Mesothelial cell of epicardium (in vitro differentiated cells): Measurements from ENCODE around the gene SLC34A2. TPM values are rescaled to one million over a fixed set of nuclear protein-coding genes. Genes with fewer than 3 reads are reported as not detected.
"Not testable (repeated sequence)": the region's sequence is repeated elsewhere in the genome, so short reads cannot be mapped to it uniquely, and the experiment has no call there.

ENCODE experiments used
- DNase-seq, 2 experiments: peaks; one replicate each; pipeline ENCODE4 v3.0.0; 2021; ENCODE audit warnings: low spot score in 2 of 2; ENCODE audit not compliant: unreplicated experiment in 2 of 2
- H3K27ac Mint-ChIP-seq: 2 replicates; pipeline ENCODE4 v1.8.0; 2021; ENCODE audit warnings: mixed read lengths
- H3K27me3 Mint-ChIP-seq: 2 replicates; pipeline ENCODE4 v1.8.0; 2021; ENCODE audit warnings: low read depth, mixed read lengths
- H3K36me3 Mint-ChIP-seq: 2 replicates; pipeline ENCODE4 v1.8.0; 2021; ENCODE audit warnings: mixed read lengths
- H3K4me1 Mint-ChIP-seq: 2 replicates; pipeline ENCODE4 v1.8.0; 2021; ENCODE audit warnings: mixed read lengths
- H3K4me3 Mint-ChIP-seq: 2 replicates; pipeline ENCODE4 v1.8.0; 2021; ENCODE audit warnings: mild to moderate bottlenecking, moderate library complexity, mixed read lengths
- H3K9me3 Mint-ChIP-seq: 2 replicates; pipeline ENCODE4 v1.8.0; 2021; ENCODE audit warnings: mixed read lengths
- total RNA-seq: library from RNA; stranded (reverse); gene quantifications from 3 replicates; pipeline ENCODE4 v1.2.1, GENCODE V29; 2021
- TF ChIP-seq, protein P1 (sequence below): fragments of 200-600 bp; sonication (generic); IDR thresholded peaks from one replicate; pipeline ENCODE4 v1.5.0; 2021; ENCODE audit warnings: antibody characterized with exemption; ENCODE audit not compliant: unreplicated experiment

The SLC34A2 gene, protein sequence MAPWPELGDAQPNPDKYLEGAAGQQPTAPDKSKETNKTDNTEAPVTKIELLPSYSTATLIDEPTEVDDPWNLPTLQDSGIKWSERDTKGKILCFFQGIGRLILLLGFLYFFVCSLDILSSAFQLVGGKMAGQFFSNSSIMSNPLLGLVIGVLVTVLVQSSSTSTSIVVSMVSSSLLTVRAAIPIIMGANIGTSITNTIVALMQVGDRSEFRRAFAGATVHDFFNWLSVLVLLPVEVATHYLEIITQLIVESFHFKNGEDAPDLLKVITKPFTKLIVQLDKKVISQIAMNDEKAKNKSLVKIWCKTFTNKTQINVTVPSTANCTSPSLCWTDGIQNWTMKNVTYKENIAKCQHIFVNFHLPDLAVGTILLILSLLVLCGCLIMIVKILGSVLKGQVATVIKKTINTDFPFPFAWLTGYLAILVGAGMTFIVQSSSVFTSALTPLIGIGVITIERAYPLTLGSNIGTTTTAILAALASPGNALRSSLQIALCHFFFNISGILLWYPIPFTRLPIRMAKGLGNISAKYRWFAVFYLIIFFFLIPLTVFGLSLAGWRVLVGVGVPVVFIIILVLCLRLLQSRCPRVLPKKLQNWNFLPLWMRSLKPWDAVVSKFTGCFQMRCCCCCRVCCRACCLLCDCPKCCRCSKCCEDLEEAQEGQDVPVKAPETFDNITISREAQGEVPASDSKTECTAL
- 0.07 to 0.34 TPM (median 0.22 TPM) in 3 replicates for total RNA-seq

DNA sequence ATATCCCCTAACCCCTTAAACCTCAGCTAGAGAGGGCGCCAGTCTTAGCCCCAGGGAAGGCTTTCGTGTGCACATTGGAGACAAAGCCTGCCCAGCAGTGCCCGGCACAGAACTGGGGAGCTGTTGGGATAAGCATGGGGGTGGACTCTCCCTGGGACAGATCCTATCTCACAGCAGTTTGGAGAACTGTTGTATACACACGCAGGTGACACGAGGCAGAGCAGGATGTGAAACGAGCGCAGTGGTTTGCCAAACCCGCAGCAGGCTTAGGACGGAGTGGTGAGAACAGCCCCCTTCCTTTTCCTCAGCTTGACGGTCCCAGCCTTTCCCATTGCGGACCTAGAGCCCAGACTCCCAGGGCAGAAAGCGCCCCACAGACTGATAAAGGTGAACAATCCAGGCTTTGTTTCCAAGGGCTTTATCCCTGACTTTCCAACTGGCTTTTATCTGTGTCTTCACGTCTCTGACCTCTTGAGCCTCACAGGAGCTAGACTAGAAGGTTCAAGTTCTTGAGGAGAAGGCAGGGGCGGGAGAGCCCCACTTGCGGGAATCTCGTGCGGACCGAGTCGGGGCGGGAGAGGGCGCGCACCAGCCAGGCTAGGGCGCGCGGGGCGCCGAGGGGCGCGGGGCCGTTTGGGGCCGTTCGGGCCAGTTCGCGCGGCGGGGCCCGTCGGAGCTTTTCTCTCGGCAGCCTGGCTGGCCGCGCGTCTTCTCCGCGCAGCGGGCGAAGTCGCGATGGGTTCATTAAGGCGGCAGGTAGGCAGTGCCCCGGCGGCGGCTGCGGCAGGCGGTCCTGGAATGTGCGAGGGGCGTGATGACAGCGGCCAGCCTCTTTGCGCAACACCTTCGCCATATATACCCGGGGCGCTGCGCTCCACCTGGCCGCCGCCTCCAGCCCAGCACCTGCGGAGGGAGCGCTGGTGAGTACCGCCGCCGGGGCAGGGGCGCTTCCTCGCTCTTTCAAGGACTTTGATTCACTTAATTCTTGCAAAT, at the start of gene SLC34A2:
Gene SLC34A2, plus strand, starts transcription at position 881 of the 993 bp plus-strand sequence. CDS start 6,650 bp downstream, outside the sequence.
- Mint-ChIP-seq H3K27me3 (peaks cover 52% of the 10 kb centered on the region), H3K4me1 (peaks cover 11% of the 10 kb centered on the region), H3K4me3 (peak within 1 kb of the TSS; percentile 52), H3K9me3 (no peaks in the 10 kb centered on the region), H3K27ac (no peak within 1 kb of the TSS), H3K36me3 (no peaks in the 10 kb centered on the region)
- TF ChIP-seq, protein P1, sequence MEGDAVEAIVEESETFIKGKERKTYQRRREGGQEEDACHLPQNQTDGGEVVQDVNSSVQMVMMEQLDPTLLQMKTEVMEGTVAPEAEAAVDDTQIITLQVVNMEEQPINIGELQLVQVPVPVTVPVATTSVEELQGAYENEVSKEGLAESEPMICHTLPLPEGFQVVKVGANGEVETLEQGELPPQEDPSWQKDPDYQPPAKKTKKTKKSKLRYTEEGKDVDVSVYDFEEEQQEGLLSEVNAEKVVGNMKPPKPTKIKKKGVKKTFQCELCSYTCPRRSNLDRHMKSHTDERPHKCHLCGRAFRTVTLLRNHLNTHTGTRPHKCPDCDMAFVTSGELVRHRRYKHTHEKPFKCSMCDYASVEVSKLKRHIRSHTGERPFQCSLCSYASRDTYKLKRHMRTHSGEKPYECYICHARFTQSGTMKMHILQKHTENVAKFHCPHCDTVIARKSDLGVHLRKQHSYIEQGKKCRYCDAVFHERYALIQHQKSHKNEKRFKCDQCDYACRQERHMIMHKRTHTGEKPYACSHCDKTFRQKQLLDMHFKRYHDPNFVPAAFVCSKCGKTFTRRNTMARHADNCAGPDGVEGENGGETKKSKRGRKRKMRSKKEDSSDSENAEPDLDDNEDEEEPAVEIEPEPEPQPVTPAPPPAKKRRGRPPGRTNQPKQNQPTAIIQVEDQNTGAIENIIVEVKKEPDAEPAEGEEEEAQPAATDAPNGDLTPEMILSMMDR: no peak
- DNase-seq: peak in 1 of 2 experiments; percentile 52

DNA sequence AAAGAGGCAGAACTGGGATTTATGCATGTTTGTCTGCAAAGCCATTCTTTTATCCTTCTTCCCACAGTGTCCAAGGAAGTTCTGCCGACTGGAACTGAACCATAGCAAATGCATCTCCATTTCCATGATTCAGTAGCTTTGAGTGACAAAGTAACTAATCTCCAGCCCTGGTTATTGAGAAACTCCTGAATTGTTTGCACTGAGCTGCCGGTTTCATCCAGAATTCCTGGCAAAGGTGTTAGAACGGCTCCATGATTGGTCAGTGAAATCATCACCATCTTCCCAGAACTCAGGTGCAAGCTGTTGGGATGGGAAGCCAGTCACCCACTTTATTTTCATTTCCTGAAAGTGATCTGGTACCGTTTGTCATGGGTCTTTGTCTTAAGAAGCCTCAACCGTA, 47.0 kb upstream of the SLC34A2 start:
- Mint-ChIP-seq H3K4me1 (peaks cover 4% of the 10 kb centered on the region), H3K4me3 (no peak overlapping the region), H3K27me3 (no peaks in the 10 kb centered on the region), H3K27ac (no peak overlapping the region), H3K9me3 (no peaks in the 10 kb centered on the region), H3K36me3 (no peaks in the 10 kb centered on the region)
- no peak for DNase-seq
- TF ChIP-seq, protein P1: no peak

DNA sequence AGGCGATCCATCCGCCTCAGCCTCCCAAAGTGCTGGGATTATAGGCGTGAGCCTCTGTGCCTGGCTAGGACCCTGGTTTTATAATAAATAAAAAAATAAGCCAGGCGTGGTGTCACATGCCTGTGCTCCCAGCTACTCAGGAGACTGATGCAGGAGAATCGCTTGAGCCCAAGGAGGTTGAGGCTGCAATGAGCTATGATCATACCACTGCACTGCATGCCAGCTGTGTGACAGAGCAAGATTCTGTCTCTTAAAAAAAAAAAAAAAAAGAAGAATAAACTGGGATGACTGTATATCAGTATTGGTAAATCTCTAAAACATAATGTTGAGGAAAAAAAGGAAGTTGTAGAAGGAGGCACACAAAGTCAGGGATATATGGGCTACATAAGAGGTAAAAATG, 45.7 kb upstream of the SLC34A2 start:
- Mint-ChIP-seq H3K9me3 (no peaks in the 10 kb centered on the region), H3K36me3 (no peaks in the 10 kb centered on the region), H3K4me3 (no peak overlapping the region), H3K27me3 (no peaks in the 10 kb centered on the region), H3K4me1 (peaks cover 4% of the 10 kb centered on the region), H3K27ac (no peak overlapping the region)
- DNase-seq: no peak
- TF ChIP-seq, protein P1: no peak

DNA sequence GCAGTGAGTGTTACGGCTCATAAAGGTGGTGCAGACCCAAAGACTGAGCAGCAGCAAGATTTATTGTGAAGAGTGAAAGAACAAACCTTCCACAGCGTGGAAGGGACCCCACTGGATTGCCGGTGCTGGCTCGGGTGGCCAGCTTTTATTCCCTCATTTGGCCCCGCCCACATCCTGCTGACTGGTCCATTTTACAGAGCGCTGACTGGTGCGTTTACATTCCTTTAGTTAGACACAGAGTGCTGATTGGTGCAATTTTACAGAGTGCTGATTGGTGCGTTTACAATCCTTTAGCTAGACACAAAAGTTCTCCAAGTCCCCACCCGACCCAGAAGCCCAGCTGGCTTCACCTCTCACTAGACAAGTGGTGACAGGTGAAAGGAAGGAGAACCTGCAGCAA, 42.0 kb upstream of the SLC34A2 start:
- H3K27ac Mint-ChIP-seq, DNase-seq, H3K27me3 Mint-ChIP-seq, H3K4me1 Mint-ChIP-seq, H3K36me3 Mint-ChIP-seq, H3K4me3 Mint-ChIP-seq, H3K9me3 Mint-ChIP-seq: not testable (repeated sequence)

DNA sequence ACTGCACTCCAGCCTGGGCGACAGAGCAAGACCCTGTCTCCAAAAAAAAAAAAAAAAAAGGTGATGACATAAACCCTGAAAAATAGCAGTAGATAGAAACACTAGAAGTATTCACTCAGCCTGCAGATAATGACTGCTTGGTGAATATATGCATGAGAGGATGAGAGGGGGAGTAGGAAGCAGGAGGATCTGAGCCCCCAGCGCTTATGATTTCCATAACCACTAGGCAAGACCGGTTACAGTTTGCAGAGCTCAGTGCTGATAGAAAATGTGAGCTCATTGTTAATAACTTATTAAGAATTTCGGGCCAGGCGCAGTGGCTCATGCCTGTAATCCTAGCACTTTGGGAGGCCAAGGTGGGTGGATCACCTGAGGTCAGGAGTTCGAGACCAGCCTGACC, 40.8 kb upstream of the SLC34A2 start:
- H3K4me3 Mint-ChIP-seq: no peak overlapping the region
- H3K4me1 Mint-ChIP-seq: no peaks in the 10 kb centered on the region
- H3K27ac Mint-ChIP-seq: no peak overlapping the region
- no peaks in the 10 kb centered on the region for H3K27me3 Mint-ChIP-seq
- H3K36me3 Mint-ChIP-seq: no peaks in the 10 kb centered on the region
- no peaks in the 10 kb centered on the region for H3K9me3 Mint-ChIP-seq
- no peak for DNase-seq
- TF ChIP-seq, protein P1: no peak
